Stimulated activated CD4-positive, alpha-beta T cell treated with anti-CD3 and anti-CD28 coated beads, Interleukin-4, amount 100 ng/mL, for 48 hours (primary cell): ENCODE results near the gene TSPAN8.
"Not testable (repeated sequence)": the region's sequence is repeated elsewhere in the genome, so short reads cannot be mapped to it uniquely, and the experiment has no call there.

ENCODE experiments used
- DNase-seq, 2 donors: peaks; one replicate each; pipeline ENCODE4 v3.0.0-alpha.2; 2020; ENCODE audit warnings: low read depth in 2 of 2

The TSPAN8 gene

DNA sequence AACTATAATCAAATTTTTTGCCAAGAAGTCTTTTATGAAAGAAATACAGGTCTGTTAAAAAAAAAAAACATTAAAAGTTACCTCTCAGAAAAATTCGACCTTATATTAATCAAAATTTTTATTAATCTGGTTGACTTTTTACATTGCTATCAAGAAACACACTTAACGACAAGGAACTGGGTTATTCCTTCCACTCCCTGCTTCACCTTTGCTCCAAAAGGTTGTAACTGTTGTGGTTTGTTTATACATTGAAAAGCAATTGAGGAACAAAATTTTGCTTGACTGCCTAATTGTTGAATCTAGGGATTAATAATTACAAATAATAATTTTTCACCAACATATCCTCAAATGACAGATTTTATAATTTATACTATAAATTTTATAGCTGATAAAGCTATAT is 28.4 kb downstream of the TSPAN8 start:
- DNase-seq, result no peak

DNA sequence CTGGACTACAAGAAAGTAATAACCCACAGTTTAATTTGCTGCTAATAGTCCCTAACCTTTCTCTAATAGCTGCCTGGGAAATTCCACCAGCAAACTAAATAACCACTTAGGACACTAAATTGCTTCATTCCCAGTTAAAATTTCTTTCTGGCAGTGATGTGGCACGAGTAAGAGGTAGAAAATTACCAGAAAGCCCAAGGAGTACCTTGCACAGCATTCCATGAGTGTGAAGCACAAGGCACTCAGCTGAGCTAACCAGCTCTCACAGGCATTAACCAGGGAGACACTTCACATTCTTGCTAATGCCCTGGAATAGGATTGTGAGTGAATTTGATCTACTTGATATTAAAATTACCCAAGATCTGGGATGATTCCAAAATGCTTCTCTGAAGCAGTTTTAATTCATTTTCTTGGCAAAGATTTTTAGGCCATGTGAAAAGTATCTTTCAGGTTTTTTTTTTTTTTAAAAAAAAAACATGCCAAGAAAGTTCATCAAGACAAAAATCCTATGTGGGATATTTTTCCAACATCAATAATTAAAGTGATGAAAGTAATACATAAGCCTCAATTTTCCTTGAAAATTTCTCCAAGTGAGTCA is 29.5 kb downstream of the TSPAN8 start:
- no peak for DNase-seq

DNA sequence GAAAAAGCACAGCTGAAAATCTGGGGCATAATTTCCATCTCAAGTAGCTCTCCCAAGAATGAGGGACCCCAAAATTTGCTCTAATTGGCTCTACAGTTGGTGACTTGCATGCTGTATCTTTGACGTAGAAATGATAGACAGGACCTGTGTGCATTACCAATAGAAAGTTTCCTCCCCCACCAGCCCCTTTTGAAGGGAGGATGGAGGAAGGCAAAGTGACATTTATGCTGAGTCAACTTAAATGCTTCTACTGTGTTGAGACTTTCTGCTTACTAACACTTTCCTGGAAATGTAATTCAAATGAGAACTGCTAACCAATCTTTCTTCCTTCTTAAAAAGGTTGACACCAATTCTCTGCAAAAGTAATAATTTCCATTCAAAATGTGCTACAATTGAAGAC is 31.9 kb downstream of the TSPAN8 start:
- DNase-seq, result no peak

DNA sequence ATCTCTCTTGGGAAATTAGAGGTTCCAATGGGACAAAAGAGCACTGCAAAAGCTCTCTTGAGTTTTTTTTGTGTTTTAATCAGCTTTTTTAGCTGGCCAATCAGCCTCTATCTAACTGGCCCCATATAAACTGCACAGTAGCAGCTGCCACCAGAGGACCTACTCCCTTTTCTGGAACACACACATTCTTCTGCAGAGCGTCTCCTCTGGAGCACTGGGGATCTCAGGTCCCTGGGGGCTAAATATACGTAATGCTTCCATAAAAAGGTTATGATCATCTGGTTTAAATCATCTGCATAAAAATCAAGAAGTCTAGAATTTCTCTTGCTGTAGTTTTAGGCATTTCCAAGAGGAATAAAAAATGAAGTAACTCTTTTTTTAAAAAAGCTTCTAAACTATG is 32.3 kb downstream of the TSPAN8 start:
- no peak for DNase-seq

DNA sequence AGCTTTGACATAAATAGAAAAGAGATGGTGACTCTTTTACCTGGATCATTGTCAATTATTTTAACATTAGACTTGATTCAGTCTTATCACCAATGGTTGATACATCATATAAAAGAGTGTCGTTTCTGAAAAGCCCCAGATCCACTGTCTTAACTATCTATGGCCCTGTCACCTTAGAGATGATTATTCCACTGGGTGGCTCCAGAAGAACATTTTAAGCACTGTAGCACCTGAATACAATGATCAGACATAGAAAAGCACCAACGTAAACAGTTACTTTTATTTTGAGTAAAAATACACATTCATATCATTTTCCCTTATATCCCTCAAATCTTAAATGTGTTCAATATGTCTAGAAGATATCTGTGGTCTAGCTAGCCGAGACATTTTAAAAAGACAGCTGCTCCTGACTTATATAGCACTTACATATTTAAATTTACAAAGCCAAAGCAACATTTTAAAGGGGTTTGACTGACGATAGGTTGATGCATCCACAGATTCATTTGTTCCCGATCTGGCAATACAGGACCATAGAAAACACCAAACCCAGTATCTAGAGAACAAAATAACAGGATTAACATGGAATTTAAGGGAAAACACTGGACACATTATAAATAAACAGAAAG is 32.9 kb downstream of the TSPAN8 start:
- no peak for DNase-seq

DNA sequence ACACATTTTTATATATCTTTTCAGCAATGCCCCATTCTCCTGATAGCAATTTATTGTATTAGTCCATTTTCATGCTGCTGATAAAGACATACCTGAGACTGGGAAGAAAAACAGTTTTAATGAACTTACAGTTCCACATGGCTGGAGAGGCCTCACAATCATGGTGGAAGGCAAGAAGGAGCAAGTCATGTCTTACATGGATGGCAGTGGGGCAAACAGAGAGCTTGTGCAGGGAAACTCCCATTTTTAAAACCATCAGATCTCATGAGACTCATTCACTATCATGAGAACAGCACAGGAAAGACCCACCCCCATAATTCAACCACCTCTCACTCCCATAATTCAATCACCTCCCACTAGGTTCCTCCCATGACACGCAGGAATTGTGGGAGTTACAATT is 44.7 kb downstream of the TSPAN8 start:
- DNase-seq, result not testable (repeated sequence)

DNA sequence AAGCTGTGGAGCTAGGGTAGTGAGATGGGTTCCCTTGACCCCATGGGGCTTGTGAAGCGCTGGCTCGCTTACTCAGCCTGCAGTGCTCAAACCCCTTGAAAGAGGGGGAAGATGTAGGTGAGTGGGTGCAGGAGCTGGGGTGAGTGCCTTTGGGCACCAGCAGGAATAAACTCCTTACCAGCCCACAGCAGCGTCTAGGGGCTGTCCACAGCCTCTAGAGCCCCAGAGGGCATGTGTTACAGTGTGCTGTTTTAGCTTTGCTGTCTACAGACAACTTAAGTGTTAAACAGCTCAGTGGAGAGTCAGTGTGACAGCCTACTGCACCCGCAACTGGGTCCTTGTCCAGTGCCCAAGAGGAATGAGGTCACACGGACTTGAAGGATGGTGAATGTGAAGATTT is 48.0 kb downstream of the TSPAN8 start:
- no peak for DNase-seq

DNA sequence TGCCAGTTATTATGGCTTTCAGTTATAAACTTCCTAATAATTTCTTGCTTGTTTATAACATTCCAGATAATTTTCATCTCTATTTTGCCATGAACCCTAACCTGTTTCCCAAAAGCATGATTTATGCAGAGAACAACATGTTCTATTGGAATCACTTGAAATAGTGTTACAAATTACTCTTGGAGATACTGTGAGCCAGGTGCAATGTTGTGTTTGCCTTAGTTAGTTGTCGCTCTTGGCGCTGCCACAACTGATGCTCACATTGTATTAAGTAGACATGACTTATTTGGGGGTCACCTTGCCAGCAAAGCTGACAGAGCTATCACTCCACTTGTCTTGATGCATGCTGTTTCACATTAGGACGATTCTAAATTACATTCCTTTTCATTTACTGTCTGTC is 49.4 kb downstream of the TSPAN8 start:
- DNase-seq, result no peak

DNA sequence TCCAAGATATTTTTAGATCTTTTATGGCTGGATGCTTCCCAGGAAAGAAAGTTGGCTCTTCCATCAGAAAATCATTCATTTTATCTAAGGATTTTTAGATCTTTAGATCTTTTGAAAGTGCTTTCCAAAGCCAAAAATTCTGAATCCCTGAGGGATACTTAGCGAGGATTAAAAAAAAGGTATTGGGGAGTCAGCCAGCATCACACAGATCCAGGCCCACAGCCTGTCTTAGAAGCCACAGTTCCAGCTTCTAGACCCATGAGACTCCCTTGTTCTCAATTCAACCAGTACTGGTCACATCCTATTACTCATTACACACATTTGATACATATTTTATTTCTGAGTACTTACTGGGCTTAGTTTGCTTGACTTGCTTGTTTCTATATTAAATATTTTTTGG is 49.9 kb downstream of the TSPAN8 start:
- no peak for DNase-seq

DNA sequence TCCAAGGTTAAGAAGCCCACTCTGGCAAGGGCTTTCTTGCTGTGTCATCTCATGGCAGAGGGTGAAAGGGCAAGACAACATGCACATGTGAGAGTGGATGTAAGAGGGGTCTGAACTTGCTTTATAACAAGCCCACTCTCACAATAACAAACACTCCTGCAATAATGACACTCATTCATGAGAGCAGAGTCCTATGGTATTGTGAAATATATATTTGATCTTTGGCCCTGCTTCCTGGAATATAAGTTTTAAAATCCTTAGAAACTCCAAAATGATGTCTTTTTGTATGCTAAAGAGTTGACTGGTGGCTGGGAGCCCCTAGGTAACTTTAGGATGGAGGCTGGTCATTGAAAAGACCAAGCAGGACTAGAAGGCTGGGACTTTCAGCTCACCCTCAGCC is 51.8 kb downstream of the TSPAN8 start:
- no peak for DNase-seq

DNA sequence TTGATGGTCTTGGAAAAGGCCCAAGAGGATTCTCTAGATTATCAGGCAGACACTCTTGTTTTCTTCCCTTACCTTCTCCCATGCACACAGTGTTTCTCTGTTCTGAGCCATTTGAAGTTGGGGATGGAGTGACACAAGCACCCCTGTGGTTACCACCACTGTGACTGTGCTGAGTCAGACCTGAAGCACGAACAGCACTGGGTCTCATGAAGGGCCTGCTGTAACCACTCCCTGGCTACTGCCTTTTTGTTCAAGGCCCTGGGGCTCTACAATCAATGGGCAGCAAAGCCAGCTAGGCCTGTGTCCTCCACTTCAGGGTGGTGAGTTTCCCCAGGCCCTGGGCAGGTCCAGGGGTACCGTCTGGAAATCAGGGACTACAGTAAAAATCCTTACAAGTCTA is 65.5 kb downstream of the TSPAN8 start:
- DNase-seq, result no peak

DNA sequence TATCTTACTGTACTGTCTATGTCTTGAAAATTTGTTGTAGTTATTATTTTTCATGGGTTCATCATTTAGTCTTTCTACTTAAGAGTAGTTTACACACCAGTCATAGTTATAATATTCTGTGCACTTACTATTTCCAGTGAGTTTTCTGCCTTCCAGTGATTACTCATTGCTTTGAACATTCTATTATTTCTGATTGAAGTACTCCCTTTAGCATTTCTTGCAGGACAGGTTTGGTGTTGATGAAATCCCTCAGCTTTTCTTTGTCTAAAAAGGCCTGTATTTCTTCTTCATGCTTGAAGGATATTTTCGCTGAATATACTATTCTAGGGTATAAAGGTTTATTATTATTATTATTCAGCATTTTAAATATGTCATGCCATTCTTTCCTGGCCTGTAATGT is 66.8 kb downstream of the TSPAN8 start:
- DNase-seq, result no peak

DNA sequence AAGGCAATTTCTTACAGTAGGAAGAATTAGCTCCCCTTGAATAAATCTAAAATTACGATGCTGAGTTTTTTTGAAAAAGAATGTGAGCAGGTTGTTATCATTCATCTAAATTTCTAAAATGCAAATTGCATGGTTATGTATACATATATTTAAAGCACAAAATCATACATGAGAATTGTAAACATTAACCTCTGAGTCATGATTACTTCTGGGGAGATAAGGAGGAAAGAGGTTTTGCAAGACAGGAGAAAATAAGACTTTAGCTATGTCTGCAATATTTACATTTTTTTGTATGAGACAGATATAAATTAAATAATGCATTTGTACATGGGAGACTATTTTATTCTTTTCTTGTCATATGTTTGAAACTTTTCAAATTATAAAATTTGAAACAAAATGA is 72.2 kb downstream of the TSPAN8 start:
- no peak for DNase-seq

DNA sequence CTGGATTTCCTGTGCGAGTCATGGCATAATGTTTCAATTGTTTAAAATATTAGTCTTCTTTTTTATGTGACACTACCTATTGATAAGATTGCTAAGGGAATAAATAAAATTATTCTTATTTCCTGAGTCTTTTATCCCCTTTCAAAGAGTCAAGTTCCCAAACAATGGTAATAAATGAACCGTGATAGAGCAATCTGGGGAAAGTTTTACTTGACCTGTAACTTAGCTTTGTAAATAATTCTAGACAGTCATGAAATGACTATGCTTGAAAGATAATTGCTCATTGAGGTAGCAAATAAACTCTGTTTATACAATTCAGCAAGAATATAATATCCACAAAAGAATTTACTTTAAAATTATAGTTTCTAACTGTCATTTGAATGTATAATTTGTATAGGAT is 82.1 kb downstream of the TSPAN8 start:
- no peak for DNase-seq
